Activated CD4-positive, alpha-beta T cell treated with anti-CD3 and anti-CD28 coated beads, Interleukin-2, amount 10 ng/mL, durations not matched to agents 7 days and 5 days (primary cell): ENCODE measurements around the gene KNDC1. TPM values are rescaled to one million over a fixed set of nuclear protein-coding genes. Genes with fewer than 3 reads are reported as not detected.

ENCODE experiments used
- CTCF ChIA-PET: fragments of 350-600 bp; sonication (Branson Sonifier 250); formaldehyde crosslinking; loops from one replicate; lab custom pipeline; 2021; ENCODE audit warnings: antibody characterized with exemption; lab: Charles Lee
- POLR2A ChIA-PET: fragments of 350-600 bp; sonication (Branson Sonifier 250); formaldehyde crosslinking; loops from one replicate; lab custom pipeline; 2021; ENCODE audit warnings: antibody characterized with exemption; lab: Charles Lee
- DNase-seq: peaks from one replicate; pipeline ENCODE4 v3.0.0-alpha.2; 2020
- H3K27ac Mint-ChIP-seq: one replicate; pipeline ENCODE4 v1.8.0; 2021; ENCODE audit warnings: mild to moderate bottlenecking, moderate library complexity, mixed read lengths
- H3K27me3 Mint-ChIP-seq: one replicate; pipeline ENCODE4 v1.8.0; 2021; ENCODE audit warnings: mixed read lengths
- H3K36me3 Mint-ChIP-seq: one replicate; pipeline ENCODE4 v1.8.0; 2021; ENCODE audit warnings: low read depth, mixed read lengths
- H3K4me1 Mint-ChIP-seq: one replicate; pipeline ENCODE4 v1.8.0; 2021; ENCODE audit warnings: mixed read lengths
- H3K4me3 Mint-ChIP-seq: one replicate; pipeline ENCODE4 v1.8.0; 2021; ENCODE audit warnings: mild to moderate bottlenecking, moderate library complexity, mixed read lengths
- H3K9me3 Mint-ChIP-seq: one replicate; pipeline ENCODE4 v1.8.0; 2021; ENCODE audit warnings: mixed read lengths
- microRNA-seq: library from miRNA; unstranded; fragments of <30 nt; microRNA quantifications from one replicate; pipeline ENCODE4 v1.2.0, GENCODE V29; 2021; ENCODE audit warnings: borderline microRNAs expressed, borderline replicate concordance
- total RNA-seq, 2 experiments: library from RNA; stranded (reverse); gene quantifications; one replicate each; pipeline ENCODE4 v1.2.3, GENCODE V29; 2021

Gene KNDC1
- total RNA-seq, 2 experiments from 2014 or later: 0.07 to 0.08 TPM

- POLR2A ChIA-PET: interaction anchor here (0.5 kb wide), 1 partner anchor 16 kb away, joined by 3 read pairs; no protein-coding TSS in a partner anchor
- peak; percentile 81 for DNase-seq
- CTCF ChIA-PET: interaction anchor here (0.8 to 3.3 kb wide), 5 partner anchors 8 to 32 kb away, joined by 3 to 18 read pairs (median 6); no protein-coding TSS in a partner anchor
- Mint-ChIP-seq H3K4me1 (peaks cover 36% of the 10 kb centered on the region), H3K4me3 (peak overlapping the region; percentile 87), H3K9me3 (no peaks in the 10 kb centered on the region), H3K27me3 (no peaks in the 10 kb centered on the region), H3K36me3 (peaks cover 11% of the 10 kb centered on the region), H3K27ac (peak overlapping the region; percentile 90)
Observed at GRCh38 chr10:133274751-133275683, 115.0 kb downstream of the KNDC1 start.

GRCh38 chr10:133275684-133276092 lies 115.7 kb downstream of the KNDC1 start:
- H3K27ac Mint-ChIP-seq: peak overlapping the region; percentile 90
- H3K9me3 Mint-ChIP-seq: no peaks in the 10 kb centered on the region
- H3K4me1 Mint-ChIP-seq: peaks cover 36% of the 10 kb centered on the region
- ChIA-PET POLR2A (interaction anchor here (0.5 kb wide), 1 partner anchor 17 kb away, joined by 3 read pairs; no protein-coding TSS in a partner anchor), CTCF (interaction anchor here (1.3 to 3.3 kb wide), 5 partner anchors 9 to 32 kb away, joined by 3 to 18 read pairs (median 9); no protein-coding TSS in a partner anchor)
- H3K27me3 Mint-ChIP-seq: no peaks in the 10 kb centered on the region
- DNase-seq: peak; percentile 47
- H3K4me3 Mint-ChIP-seq: peak overlapping the region; percentile 87
- H3K36me3 Mint-ChIP-seq: peaks cover 13% of the 10 kb centered on the region

Small RNA genes within 50 kb of the gene (microRNA-seq; reads per million reads assigned to microRNA genes)
- gene MIR202: not detected

Other genes with a start within 250 kb of the KNDC1 start
- not detected for gene CFAP46, start 217.6 kb upstream of the KNDC1 start, total RNA-seq
- not detected for gene ADGRA1, start 72.3 kb upstream of the KNDC1 start, total RNA-seq
- not detected for gene UTF1, start 70.0 kb downstream of the KNDC1 start, total RNA-seq
- not detected for gene VENTX, start 77.6 kb downstream of the KNDC1 start, total RNA-seq
- gene ADAM8, start 116.6 kb downstream of the KNDC1 start, total RNA-seq: 100 to 1,000 TPM; 123 to 153 TPM
- 10 to 100 TPM; 52.4 to 54.2 TPM for gene TUBGCP2, start 148.7 kb downstream of the KNDC1 start, total RNA-seq
- 10 to 100 TPM; 54.5 to 59.7 TPM for gene ZNF511, start 148.7 kb downstream of the KNDC1 start, total RNA-seq
- gene CALY, start 176.7 kb downstream of the KNDC1 start, total RNA-seq: not detected
- not detected for gene PRAP1, start 187.2 kb downstream of the KNDC1 start, total RNA-seq
- 10 to 100 TPM; 11.9 to 16.2 TPM for gene FUOM, start 197.8 kb downstream of the KNDC1 start, total RNA-seq
- gene ECHS1, start 213.1 kb downstream of the KNDC1 start, total RNA-seq: 10 to 100 TPM; 34.9 to 40.2 TPM
- 1 to 10 TPM; 2.6 to 5.0 TPM for gene PAOX, start 219.0 kb downstream of the KNDC1 start, total RNA-seq
- gene MTG1, start 233.9 kb downstream of the KNDC1 start, total RNA-seq: 10 to 100 TPM; 47.7 to 56.1 TPM